ENCODE measurements around the gene ADIG.

The ADIG gene

DNA sequence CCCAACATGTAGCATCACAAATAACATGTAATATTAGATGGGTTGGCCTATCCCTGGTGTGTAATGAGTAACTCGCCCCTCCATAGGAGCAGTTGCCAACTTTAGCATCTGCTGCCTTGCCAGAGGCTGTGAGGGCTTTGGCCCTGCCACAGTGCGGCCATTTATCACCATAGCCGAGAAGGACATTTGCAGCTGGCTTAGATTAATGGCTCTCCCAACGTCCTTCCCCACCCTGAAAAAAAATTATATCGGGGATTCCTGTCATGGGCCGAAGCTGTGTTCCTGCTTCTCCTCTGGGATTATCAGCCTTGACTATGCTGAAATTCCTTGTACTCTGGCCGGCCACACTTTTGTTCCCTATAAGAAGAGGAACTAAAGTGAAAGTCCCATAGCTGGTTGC is 7.6 kb upstream of the ADIG start:
- H3K27ac ChIP-seq = no peak overlapping the region
- TF ChIP-seq, protein P1, sequence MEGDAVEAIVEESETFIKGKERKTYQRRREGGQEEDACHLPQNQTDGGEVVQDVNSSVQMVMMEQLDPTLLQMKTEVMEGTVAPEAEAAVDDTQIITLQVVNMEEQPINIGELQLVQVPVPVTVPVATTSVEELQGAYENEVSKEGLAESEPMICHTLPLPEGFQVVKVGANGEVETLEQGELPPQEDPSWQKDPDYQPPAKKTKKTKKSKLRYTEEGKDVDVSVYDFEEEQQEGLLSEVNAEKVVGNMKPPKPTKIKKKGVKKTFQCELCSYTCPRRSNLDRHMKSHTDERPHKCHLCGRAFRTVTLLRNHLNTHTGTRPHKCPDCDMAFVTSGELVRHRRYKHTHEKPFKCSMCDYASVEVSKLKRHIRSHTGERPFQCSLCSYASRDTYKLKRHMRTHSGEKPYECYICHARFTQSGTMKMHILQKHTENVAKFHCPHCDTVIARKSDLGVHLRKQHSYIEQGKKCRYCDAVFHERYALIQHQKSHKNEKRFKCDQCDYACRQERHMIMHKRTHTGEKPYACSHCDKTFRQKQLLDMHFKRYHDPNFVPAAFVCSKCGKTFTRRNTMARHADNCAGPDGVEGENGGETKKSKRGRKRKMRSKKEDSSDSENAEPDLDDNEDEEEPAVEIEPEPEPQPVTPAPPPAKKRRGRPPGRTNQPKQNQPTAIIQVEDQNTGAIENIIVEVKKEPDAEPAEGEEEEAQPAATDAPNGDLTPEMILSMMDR (IDR thresholded peaks at IDR 0.05) = no peak
- no peak for TF ChIP-seq ZFX (IDR thresholded peaks at IDR 0.05; ENCODE audit: borderline replicate concordance)

GRCh38 chr20:38579219-38579910 is 1.6 kb upstream of the ADIG start:
- TF ChIP-seq, protein P1 (IDR thresholded peaks at IDR 0.05) = no peak
- H3K27ac ChIP-seq = no peak overlapping the region

DNA sequence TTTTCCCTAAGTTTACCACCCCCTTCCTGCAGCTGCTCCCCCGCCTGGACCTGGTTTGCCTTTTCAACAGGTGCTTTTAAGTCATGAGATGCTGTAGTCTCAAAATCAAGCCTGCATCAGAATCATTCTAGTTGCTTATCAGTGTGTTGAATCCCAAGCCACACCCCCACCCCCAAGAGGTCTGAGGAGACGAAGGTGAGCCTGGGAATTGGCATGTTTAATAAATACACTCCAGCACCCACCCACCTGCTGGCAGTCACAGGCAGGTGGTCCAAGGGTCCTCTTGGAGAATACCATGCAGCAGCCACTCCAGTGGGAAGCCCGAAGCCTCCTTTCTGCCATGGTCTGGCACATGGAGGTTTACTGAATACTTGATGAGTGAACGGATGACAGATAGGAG is 1.1 kb upstream of the ADIG start:
- TF ChIP-seq ZFX (IDR thresholded peaks at IDR 0.05; ENCODE audit: borderline replicate concordance) = no peak
- TF ChIP-seq, protein P1 (IDR thresholded peaks at IDR 0.05) = no peak
- no peak overlapping the region for H3K27ac ChIP-seq

GRCh38 chr20:38581830-38582358 is 897 bp downstream of the ADIG start:
- TF ChIP-seq ZFX (IDR thresholded peaks at IDR 0.05; ENCODE audit: borderline replicate concordance) = no peak
- TF ChIP-seq, protein P1 (IDR thresholded peaks at IDR 0.05) = no peak
- H3K27ac ChIP-seq = no peak overlapping the region

GRCh38 chr20:38583306-38583705 is 2.3 kb downstream of the ADIG start:
- no peak for TF ChIP-seq ZFX (IDR thresholded peaks at IDR 0.05; ENCODE audit: borderline replicate concordance)
- TF ChIP-seq, protein P1 (IDR thresholded peaks at IDR 0.05) = no peak

DNA sequence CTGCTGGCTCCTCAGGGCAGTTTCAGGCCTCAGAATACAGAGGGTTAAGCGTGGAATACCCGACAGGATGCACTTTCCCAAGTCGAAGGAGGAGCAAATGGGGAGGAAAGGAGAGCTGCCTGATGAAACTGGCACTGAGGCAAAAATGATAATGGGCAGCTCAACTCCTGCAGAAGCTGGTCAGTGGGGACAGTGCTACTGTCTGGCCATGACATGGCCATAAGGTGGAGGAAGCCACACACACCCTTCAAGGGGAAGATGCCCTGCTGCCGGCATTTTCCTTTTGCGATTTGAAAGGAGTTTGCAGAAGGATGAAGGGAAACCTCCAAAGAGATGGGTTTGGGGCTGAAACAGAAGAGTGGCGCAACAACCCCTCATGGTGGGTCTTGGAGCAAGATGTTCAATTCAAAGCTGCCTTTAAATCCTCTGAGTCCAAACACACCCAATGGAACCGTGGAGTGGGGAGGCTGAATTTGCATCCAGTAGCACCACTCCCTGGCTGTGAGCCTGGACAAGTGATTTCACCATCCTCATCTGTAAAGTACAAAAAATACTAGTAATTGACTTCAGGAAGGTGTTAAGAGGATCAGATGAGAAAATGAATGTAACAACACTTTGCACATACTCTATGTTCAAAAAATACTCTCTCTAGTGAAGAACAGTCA is 3.2 kb downstream of the ADIG start:
- TF ChIP-seq ZFX (IDR thresholded peaks at IDR 0.05; ENCODE audit: borderline replicate concordance) = no peak
- TF ChIP-seq, protein P1 (IDR thresholded peaks at IDR 0.05) = no peak
- no peak overlapping the region for H3K27ac ChIP-seq

More at GRCh38 chr20:38583306-38583705, 2.3 kb downstream of the ADIG start:
- no peak overlapping the region for H3K27ac ChIP-seq

Measured in 22Rv1 (cell line).